Posterior cingulate gyrus (tissue), 11 donors: ENCODE measurements around the gene FHIT.

Experiments used
- DNase-seq, 10 donors: peaks; one replicate each; pipeline versions ENCODE4 v3.0.0 to v3.0.0-alpha.2; 2020 to 2021; ENCODE audit warnings: mixed read lengths in 3 of 10
- intact Hi-C: fragments of 100-400 bp; cut with DNase I; formaldehyde crosslinking; loops from one replicate; pipeline ENCODE4 v1.15.1; 2023

FHIT gene

GRCh38 chr3:60009931-60010478 lies 1241.2 kb downstream of the FHIT start:
- DNase-seq = no peak
- intact Hi-C loops = no loop called here

- no peak for DNase-seq
Observed at GRCh38 chr3:60001369-60001768, 1249.9 kb downstream of the FHIT start.

GRCh38 chr3:60000311-60001105 lies 1250.7 kb downstream of the FHIT start:
- intact Hi-C loops = no loop called here
- no peak for DNase-seq

More at GRCh38 chr3:60001369-60001768, 1249.9 kb downstream of the FHIT start:
- intact Hi-C loops = no loop called here

- intact Hi-C loops = no loop called here
- DNase-seq = no peak
Observed at GRCh38 chr3:59998058-59998457, 1253.2 kb downstream of the FHIT start.

DNA sequence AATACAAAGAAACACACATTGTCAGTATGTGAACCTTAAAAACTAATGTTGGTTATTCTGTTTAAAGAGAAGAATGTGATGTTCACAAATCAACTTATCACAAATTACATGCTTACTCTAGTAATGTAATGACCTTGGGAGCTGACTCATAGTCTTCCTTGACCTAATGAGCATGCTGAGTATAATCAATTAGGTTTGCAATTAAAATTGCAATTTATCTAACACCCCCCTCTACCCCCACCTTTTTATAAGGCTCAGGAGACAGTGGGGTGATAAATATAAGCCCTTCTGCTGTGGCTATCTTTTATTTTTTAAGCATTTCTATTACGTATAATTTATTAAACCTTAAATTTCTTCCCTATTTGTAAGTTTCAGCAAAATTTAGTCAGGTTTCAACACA lies 1253.7 kb downstream of the FHIT start:
- intact Hi-C loops = no loop called here
- no peak for DNase-seq

- intact Hi-C loops = no loop called here
- no peak for DNase-seq
Observed at GRCh38 chr3:59996056-59996455, 1255.2 kb downstream of the FHIT start.

GRCh38 chr3:59995563-59995962 lies 1255.7 kb downstream of the FHIT start:
- intact Hi-C loops = no loop called here
- DNase-seq = no peak

DNA sequence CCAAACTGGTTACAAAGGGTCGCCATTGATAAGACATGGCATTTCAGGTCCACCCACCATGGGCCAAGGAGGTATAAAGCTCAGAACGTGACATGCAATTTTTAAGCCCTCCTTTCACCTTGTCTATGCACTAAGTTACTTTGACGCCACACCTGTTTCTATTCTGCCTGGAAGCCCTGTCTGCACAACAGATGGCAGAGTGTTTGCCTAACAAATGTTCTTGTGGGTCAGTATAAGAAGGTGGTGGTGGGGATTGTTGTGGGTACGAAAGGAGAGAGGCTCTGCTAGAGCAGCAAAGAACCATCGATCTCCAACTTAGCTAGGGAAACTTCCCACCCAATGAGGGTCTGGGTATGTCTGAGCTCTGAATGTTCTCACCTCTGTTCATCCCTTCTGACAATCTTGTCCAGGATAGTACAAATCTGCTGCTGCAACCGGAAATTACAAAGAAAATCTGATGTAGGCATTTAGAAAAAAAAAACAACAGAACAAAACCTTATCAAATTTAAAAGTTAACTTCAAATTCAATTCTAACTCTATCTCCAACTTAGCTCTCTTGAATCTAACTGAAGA lies 1256.4 kb downstream of the FHIT start:
- DNase-seq = no peak
- intact Hi-C loops = no loop called here

GRCh38 chr3:59992578-59992977 lies 1258.7 kb downstream of the FHIT start:
- DNase-seq = no peak
- intact Hi-C loops = no loop called here

DNA sequence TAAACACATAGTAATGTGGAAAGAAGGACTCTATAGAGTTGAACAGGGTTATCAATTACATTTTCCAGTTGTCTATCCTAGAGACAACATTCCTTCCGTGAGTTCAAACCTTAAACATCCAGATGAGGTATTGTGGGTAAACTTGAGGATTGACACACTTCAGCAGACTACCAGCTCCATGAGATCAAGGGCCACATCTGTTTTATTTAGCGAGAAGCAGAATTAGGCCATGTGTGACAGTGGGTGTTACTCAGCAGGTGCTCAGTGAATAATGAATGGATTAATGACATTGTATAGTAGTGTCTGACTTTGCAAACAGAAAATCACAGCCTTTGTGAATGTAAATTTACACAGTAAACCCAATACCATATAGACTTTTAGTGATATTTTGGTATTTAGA lies 1260.3 kb downstream of the FHIT start:
- intact Hi-C loops = no loop called here
- DNase-seq = no peak

DNA sequence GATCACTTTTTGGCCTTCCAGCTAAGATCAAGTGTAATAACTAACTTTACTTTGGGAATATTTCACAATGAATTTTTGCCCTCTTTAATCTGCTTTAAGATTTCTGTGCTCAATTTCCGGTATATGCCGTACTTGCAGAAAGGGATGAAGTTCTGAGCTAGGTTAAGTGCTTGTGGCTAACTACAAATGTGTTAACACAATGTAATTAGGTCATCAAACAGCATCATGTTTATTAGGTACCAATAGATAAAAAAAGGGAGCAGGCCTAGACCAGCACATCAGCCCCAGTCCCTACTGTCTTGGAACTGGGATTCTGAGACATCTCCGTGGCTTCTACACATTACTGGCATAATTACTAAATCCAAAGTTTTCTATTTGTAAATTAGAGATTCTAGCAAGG lies 1268.7 kb downstream of the FHIT start:
- no peak for DNase-seq
- intact Hi-C loops = no loop called here

GRCh38 chr3:59981377-59981776 lies 1269.9 kb downstream of the FHIT start:
- intact Hi-C loops = no loop called here
- no peak for DNase-seq

DNA sequence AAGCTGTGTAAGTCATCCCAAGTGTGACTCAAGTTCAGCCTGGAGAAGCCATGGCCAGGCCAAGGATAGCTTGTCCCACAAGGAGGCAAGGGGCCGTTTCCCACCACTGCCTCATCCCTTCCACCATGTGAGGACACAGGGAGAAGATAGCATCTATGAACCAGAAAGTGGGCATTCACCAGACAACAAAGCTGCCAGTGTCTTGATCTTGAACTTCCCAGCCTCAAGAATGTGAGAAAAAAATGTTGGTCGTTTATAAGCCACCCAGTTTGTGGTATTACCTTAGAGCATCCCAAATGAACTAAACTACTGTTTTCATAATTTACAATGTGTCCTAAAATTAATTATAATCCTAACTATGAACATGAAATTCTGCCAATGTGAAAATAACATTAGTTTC lies 1270.7 kb downstream of the FHIT start:
- intact Hi-C loops = no loop called here

GRCh38 chr3:59979542-59979941 lies 1271.7 kb downstream of the FHIT start:
- intact Hi-C loops = no loop called here
- DNase-seq = no peak

More for the DNA sequence above, 1270.7 kb downstream of the FHIT start:
- no peak for DNase-seq

DNA sequence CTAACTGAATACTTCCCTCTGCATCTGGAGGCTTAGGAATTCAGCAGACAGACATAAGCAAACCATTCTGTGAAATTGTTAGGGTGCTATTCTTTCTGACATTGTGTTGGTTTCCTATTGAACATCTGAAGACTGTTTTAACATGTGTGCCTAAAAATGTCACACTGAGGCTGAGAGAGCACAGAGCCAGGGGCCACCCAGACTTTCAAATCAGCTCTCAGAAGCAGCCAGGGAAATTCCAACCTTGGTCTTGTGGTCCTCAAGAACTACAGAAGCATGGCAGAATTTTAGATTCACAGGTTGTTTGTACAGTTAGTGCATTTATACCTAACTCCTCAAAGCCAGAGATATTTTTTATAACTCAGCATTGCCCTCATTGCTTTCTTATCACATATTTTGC lies 1272.3 kb downstream of the FHIT start:
- DNase-seq = no peak
- intact Hi-C loops = no loop called here

DNA sequence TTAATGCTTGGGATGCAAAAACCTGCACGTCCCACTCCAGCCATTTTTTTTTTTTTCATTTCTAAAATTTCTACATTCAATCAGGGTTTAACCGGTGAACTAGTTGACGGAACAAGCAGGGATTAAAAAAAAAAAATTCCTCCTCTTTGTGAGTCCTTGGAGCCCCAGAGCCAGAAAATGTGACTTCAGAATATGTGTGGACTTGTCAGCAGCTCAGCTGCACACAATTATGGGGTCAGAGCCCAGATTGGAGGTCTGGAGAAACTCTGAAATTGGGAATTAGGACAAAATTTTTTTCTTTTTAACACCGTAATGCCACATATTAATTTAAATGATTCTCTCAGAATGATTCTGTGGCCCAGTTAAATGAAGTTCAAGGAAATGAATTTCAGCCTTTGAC lies 1280.5 kb downstream of the FHIT start:
- DNase-seq = no peak
- intact Hi-C loops = no loop called here

- intact Hi-C loops = no loop called here
- no peak for DNase-seq
Observed at GRCh38 chr3:59970376-59970775, 1280.9 kb downstream of the FHIT start.

- DNase-seq = no peak
- intact Hi-C loops = no loop called here
Observed at GRCh38 chr3:59968513-59969045, 1282.7 kb downstream of the FHIT start.

DNA sequence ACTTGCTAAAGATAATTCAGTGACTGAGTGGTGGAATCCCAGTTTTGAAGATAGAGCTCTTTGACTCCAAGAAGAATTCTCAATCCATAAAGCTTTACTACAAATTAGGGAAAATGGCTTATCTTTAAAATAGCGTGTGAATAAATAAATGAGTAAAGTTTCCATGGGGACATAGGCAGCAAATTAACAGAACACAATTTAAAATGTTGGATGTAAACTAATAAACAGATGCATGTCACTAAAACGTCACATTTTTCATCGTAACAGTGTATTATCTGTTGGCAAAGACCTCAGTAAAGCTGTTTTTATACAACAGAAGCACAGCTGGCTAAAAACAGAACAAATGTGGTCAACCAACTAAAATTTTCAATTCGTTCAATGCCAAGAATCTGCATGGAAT lies 1287.6 kb downstream of the FHIT start:
- no peak for DNase-seq
- intact Hi-C loops = no loop called here

- no peak for DNase-seq
- intact Hi-C loops = no loop called here
Observed at GRCh38 chr3:59957150-59957549, 1294.1 kb downstream of the FHIT start.

DNA sequence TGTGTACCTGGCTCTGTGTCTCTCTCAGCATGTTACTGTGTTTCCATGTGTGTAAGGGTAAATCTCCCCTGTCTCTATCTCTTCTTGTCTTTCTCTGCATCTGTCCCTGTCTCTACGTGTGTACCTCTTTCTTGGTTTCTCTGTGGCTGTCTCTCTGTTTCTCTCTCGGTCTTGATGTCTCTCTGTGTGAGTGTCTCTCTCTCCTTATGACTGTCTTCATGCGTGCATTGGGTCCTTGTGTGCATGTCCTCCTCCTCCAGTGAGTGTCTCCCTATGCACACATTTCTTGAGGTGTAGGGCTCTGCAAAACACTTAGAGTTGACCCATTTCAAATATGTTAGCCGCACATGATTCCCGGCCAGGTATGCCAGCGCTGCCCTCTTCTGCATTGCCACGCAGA lies 1298.1 kb downstream of the FHIT start:
- intact Hi-C loops = no loop called here

DNA sequence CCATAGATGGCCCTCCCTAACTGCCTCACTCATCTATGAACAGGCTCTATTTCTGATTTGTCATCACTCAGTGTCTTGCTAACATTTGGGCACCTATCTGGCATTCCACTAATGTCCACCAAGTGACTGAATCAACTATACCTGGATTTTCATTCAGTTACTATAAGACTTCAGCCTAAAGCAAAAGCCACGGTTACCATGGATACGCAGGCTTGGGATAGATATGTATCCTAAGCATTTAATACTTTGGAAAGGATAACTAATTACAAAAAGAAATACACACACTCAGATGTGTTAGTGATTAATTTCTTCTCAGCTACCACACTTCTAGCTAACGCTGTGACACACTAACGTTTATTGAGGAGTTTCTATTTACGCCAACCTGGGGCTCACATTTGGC lies 1301.9 kb downstream of the FHIT start:
- no peak for DNase-seq
- intact Hi-C loops = no loop called here

More for the DNA sequence above, 1298.1 kb downstream of the FHIT start:
- DNase-seq = no peak
